HEK293 (cell line): Measurements from ENCODE around the gene M6PR.
A peak's percentile ranks its signal among the peaks of the same experiment; 100 is the strongest.

Source experiments
- BCL11B ChIP-seq: fragments of 450-650 bp; formaldehyde crosslinking; IDR thresholded peaks from 2 replicates; pipeline ENCODE4 v1.5.1; 2016; ENCODE audit warnings: low read depth, missing biosample characterization, missing genetic modification characterization
- KLF16 ChIP-seq: fragments of 450-650 bp; formaldehyde crosslinking; IDR thresholded peaks from 2 replicates; pipeline ENCODE4 v1.5.1; 2017; ENCODE audit warnings: missing biosample characterization, missing genetic modification characterization
- KLF9 ChIP-seq: fragments of 450-650 bp; formaldehyde crosslinking; IDR thresholded peaks from 2 replicates; pipeline ENCODE4 v1.5.1; 2016; ENCODE audit warnings: missing biosample characterization, missing genetic modification characterization, low read depth
- MEIS1 ChIP-seq: sonication (generic); formaldehyde crosslinking; IDR thresholded peaks from 2 replicates; pipeline ENCODE4 v1.8.1; 2022; ENCODE audit warnings: missing genetic modification reagents, mild to moderate bottlenecking, borderline replicate concordance
- OSR2 ChIP-seq: fragments of 450-650 bp; formaldehyde crosslinking; IDR thresholded peaks from 2 replicates; pipeline ENCODE4 v1.5.1; 2016; ENCODE audit warnings: missing biosample characterization, missing genetic modification characterization
- SCRT1 ChIP-seq: fragments of 450-650 bp; formaldehyde crosslinking; IDR thresholded peaks from 2 replicates; pipeline ENCODE4 v1.5.1; 2016; ENCODE audit warnings: missing biosample characterization, missing genetic modification characterization, borderline replicate concordance
- SETDB1 ChIP-seq: IDR thresholded peaks from one replicate; pipeline ENCODE4 v1.6.1; 2017; ENCODE audit warnings: mild to moderate bottlenecking, low read length, moderate library complexity, mixed read lengths; ENCODE audit not compliant: insufficient read length
- SP3 ChIP-seq: fragments of 450-650 bp; formaldehyde crosslinking; IDR thresholded peaks from 2 replicates; pipeline ENCODE4 v1.5.1; 2016; ENCODE audit warnings: missing biosample characterization, missing genetic modification characterization
- TCF7L2 ChIP-seq: IDR thresholded peaks from 2 replicates; pipeline ENCODE4 v1.6.1; 2011; ENCODE audit warnings: low read depth, mild to moderate bottlenecking, inconsistent platforms, low read length, moderate library complexity, borderline replicate concordance
- ZBTB1 ChIP-seq: fragments of 450-650 bp; formaldehyde crosslinking; IDR thresholded peaks from 2 replicates; pipeline ENCODE4 v1.5.1; 2016; ENCODE audit warnings: missing biosample characterization, missing genetic modification characterization
- ZBTB48 ChIP-seq: fragments of 450-650 bp; formaldehyde crosslinking; IDR thresholded peaks from 2 replicates; pipeline ENCODE4 v1.5.1; 2016; ENCODE audit warnings: missing biosample characterization, missing genetic modification characterization
- ZIC2 ChIP-seq: fragments of 450-650 bp; formaldehyde crosslinking; IDR thresholded peaks from 2 replicates; pipeline ENCODE4 v1.5.1; 2016; ENCODE audit warnings: missing biosample characterization, missing genetic modification characterization
- ZNF155 ChIP-seq: fragments of 450-650 bp; formaldehyde crosslinking; IDR thresholded peaks from 2 replicates; pipeline ENCODE4 v1.5.1; 2016; ENCODE audit warnings: missing biosample characterization, missing genetic modification characterization
- ZNF214 ChIP-seq: fragments of 450-650 bp; formaldehyde crosslinking; IDR thresholded peaks from 2 replicates; pipeline ENCODE4 v1.5.1; 2017; ENCODE audit warnings: missing biosample characterization, mild to moderate bottlenecking, missing genetic modification characterization, borderline replicate concordance
- ZNF366 ChIP-seq: fragments of 450-650 bp; formaldehyde crosslinking; conservative IDR thresholded peaks from 2 replicates; pipeline ENCODE4 v1.5.1; 2016; ENCODE audit warnings: missing biosample characterization, missing genetic modification characterization
- ZNF37A ChIP-seq: fragments of 450-650 bp; IDR thresholded peaks from 2 replicates; pipeline ENCODE4 v1.5.1; 2018; ENCODE audit warnings: missing biosample characterization, missing genetic modification characterization
- ZNF48 ChIP-seq: fragments of 450-650 bp; formaldehyde crosslinking; IDR thresholded peaks from 2 replicates; pipeline ENCODE4 v1.5.1; 2016; ENCODE audit warnings: missing biosample characterization, missing genetic modification characterization
- ZNF510 ChIP-seq: fragments of 450-650 bp; formaldehyde crosslinking; IDR thresholded peaks from 2 replicates; pipeline ENCODE4 v1.5.1; 2018; ENCODE audit warnings: mild to moderate bottlenecking, missing genetic modification characterization, missing biosample characterization; ENCODE audit not compliant: insufficient replicate concordance
- ZNF626 ChIP-seq: fragments of 450-650 bp; sonication (Bioruptor Pico); formaldehyde crosslinking; IDR thresholded peaks from 2 replicates; pipeline ENCODE4 v1.5.1; 2018; ENCODE audit warnings: missing biosample characterization, missing genetic modification characterization, inconsistent platforms
- ZNF660 ChIP-seq: fragments of 450-650 bp; IDR thresholded peaks from 2 replicates; pipeline ENCODE4 v1.5.1; 2018; ENCODE audit warnings: missing biosample characterization, mild to moderate bottlenecking, missing genetic modification characterization
- ZNF670 ChIP-seq: fragments of 450-650 bp; formaldehyde crosslinking; IDR thresholded peaks from 2 replicates; pipeline ENCODE4 v1.5.1; 2016; ENCODE audit warnings: missing biosample characterization, missing genetic modification characterization, low read depth
- ZNF792 ChIP-seq: fragments of 450-650 bp; formaldehyde crosslinking; IDR thresholded peaks from 2 replicates; pipeline ENCODE4 v1.5.1; 2016; ENCODE audit warnings: missing biosample characterization, missing genetic modification characterization
- TF ChIP-seq, protein P1 (sequence below): fragments of 450-650 bp; formaldehyde crosslinking; IDR thresholded peaks from 2 replicates; pipeline ENCODE4 v1.5.1; 2016; ENCODE audit warnings: missing biosample characterization, missing genetic modification characterization
- TF ChIP-seq, protein P2 (sequence below): fragments of 450-650 bp; formaldehyde crosslinking; IDR thresholded peaks from 2 replicates; pipeline ENCODE4 v1.5.0; 2017; ENCODE audit warnings: missing biosample characterization, missing genetic modification characterization, borderline replicate concordance
- TF ChIP-seq, protein P3 (sequence below): fragments of 450-650 bp; formaldehyde crosslinking; IDR thresholded peaks from 2 replicates; pipeline ENCODE4 v1.5.1; 2016; ENCODE audit warnings: missing biosample characterization, missing genetic modification characterization
- TF ChIP-seq, protein P4 (sequence below): fragments of 450-650 bp; formaldehyde crosslinking; IDR thresholded peaks from 2 replicates; pipeline ENCODE4 v1.5.1; 2017; ENCODE audit warnings: missing biosample characterization, missing genetic modification characterization

M6PR gene

DNA sequence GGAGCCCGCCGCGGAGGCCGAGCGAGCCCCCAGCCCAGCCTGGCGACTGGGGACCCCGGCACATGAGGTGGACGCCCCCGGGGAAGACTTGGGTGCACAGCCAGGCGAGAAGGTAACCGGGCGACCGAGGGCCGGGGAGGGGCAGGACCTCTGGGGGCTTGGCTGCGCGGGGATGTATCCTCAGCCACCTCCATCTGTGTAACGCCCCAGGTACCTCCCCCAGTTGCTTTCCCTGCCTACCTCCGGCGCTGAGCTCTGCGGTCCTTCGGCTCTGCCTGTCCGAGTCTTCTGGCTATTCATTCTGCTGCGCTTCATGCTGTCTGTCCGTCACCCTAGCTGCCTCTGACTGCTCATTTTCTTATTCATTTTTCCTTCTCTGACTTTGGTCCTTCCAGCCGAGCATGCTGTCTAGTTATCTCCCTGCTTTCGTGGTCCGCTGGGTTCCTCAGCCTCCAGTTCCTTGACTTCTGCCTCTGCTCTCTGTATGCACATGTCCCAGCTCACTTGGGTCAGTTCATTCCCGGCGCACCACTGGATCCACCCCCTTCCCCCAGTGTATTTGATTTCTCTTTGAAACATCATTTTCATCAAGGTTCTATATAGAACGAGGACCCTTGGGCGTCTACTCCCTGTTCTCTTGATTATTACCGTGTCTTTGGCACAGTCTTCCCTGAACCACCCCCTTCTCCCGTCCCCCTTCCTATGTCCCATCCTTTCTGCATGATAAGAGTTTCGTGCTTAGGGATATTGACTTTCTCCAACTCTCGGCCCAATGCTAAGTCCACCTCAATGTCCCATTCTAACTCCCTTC, 34.5 kb downstream of the M6PR start (continued):
- TF ChIP-seq, protein P1, sequence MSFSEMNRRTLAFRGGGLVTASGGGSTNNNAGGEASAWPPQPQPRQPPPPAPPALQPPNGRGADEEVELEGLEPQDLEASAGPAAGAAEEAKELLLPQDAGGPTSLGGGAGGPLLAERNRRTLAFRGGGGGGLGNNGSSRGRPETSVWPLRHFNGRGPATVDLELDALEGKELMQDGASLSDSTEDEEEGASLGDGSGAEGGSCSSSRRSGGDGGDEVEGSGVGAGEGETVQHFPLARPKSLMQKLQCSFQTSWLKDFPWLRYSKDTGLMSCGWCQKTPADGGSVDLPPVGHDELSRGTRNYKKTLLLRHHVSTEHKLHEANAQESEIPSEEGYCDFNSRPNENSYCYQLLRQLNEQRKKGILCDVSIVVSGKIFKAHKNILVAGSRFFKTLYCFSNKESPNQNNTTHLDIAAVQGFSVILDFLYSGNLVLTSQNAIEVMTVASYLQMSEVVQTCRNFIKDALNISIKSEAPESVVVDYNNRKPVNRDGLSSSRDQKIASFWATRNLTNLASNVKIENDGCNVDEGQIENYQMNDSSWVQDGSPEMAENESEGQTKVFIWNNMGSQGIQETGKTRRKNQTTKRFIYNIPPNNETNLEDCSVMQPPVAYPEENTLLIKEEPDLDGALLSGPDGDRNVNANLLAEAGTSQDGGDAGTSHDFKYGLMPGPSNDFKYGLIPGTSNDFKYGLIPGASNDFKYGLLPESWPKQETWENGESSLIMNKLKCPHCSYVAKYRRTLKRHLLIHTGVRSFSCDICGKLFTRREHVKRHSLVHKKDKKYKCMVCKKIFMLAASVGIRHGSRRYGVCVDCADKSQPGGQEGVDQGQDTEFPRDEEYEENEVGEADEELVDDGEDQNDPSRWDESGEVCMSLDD (tag by site-specific recombination) = peak; percentile 43; the same call in 1 of the 2 replicates
- TF ChIP-seq ZNF48 (tag by site-specific recombination) = no peak
- no peak for TF ChIP-seq ZNF660 (tag by site-specific recombination)
- peak; percentile 70; the same call in 1 of the 2 replicates for TF ChIP-seq KLF9
- TF ChIP-seq ZNF214 (tag by site-specific recombination) = no peak
- TF ChIP-seq, protein P2, sequence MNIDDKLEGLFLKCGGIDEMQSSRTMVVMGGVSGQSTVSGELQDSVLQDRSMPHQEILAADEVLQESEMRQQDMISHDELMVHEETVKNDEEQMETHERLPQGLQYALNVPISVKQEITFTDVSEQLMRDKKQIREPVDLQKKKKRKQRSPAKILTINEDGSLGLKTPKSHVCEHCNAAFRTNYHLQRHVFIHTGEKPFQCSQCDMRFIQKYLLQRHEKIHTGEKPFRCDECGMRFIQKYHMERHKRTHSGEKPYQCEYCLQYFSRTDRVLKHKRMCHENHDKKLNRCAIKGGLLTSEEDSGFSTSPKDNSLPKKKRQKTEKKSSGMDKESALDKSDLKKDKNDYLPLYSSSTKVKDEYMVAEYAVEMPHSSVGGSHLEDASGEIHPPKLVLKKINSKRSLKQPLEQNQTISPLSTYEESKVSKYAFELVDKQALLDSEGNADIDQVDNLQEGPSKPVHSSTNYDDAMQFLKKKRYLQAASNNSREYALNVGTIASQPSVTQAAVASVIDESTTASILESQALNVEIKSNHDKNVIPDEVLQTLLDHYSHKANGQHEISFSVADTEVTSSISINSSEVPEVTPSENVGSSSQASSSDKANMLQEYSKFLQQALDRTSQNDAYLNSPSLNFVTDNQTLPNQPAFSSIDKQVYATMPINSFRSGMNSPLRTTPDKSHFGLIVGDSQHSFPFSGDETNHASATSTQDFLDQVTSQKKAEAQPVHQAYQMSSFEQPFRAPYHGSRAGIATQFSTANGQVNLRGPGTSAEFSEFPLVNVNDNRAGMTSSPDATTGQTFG (tag by site-specific recombination) = no peak
- TF ChIP-seq, protein P3, sequence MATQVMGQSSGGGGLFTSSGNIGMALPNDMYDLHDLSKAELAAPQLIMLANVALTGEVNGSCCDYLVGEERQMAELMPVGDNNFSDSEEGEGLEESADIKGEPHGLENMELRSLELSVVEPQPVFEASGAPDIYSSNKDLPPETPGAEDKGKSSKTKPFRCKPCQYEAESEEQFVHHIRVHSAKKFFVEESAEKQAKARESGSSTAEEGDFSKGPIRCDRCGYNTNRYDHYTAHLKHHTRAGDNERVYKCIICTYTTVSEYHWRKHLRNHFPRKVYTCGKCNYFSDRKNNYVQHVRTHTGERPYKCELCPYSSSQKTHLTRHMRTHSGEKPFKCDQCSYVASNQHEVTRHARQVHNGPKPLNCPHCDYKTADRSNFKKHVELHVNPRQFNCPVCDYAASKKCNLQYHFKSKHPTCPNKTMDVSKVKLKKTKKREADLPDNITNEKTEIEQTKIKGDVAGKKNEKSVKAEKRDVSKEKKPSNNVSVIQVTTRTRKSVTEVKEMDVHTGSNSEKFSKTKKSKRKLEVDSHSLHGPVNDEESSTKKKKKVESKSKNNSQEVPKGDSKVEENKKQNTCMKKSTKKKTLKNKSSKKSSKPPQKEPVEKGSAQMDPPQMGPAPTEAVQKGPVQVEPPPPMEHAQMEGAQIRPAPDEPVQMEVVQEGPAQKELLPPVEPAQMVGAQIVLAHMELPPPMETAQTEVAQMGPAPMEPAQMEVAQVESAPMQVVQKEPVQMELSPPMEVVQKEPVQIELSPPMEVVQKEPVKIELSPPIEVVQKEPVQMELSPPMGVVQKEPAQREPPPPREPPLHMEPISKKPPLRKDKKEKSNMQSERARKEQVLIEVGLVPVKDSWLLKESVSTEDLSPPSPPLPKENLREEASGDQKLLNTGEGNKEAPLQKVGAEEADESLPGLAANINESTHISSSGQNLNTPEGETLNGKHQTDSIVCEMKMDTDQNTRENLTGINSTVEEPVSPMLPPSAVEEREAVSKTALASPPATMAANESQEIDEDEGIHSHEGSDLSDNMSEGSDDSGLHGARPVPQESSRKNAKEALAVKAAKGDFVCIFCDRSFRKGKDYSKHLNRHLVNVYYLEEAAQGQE (tag by site-specific recombination) = no peak
- TF ChIP-seq ZIC2 (tag by site-specific recombination) = peak; percentile 38
- TF ChIP-seq SCRT1 (tag by site-specific recombination) = no peak
- no peak for TF ChIP-seq ZNF670 (tag by site-specific recombination)
- no peak for TF ChIP-seq TCF7L2
- TF ChIP-seq KLF16 (tag by site-specific recombination) = peak; percentile 79
- no peak for TF ChIP-seq SETDB1
- TF ChIP-seq MEIS1 (CRISPR knock-in tag) = no peak
- no peak for TF ChIP-seq ZNF792 (tag by site-specific recombination)
- TF ChIP-seq ZBTB1 = no peak
- no peak for TF ChIP-seq BCL11B
- no peak for TF ChIP-seq ZNF510 (tag by site-specific recombination)
- peak; percentile 79 for TF ChIP-seq ZNF366 (tag by site-specific recombination)
- TF ChIP-seq ZNF155 (tag by site-specific recombination) = no peak
- TF ChIP-seq ZNF626 (tag by site-specific recombination) = no peak
- TF ChIP-seq ZNF37A = no peak
- no peak for TF ChIP-seq OSR2
- TF ChIP-seq, protein P4, sequence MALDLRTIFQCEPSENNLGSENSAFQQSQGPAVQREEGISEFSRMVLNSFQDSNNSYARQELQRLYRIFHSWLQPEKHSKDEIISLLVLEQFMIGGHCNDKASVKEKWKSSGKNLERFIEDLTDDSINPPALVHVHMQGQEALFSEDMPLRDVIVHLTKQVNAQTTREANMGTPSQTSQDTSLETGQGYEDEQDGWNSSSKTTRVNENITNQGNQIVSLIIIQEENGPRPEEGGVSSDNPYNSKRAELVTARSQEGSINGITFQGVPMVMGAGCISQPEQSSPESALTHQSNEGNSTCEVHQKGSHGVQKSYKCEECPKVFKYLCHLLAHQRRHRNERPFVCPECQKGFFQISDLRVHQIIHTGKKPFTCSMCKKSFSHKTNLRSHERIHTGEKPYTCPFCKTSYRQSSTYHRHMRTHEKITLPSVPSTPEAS (tag by site-specific recombination) = no peak
- TF ChIP-seq ZBTB48 (tag by site-specific recombination) = no peak
- peak; percentile 85 for TF ChIP-seq SP3 (tag by site-specific recombination)
